Fibroblast of lung (primary cell): Measurements from ENCODE around the gene RBM25. TPM values are rescaled to one million over a fixed set of nuclear protein-coding genes. Genes with fewer than 3 reads are reported as not detected.
"Not testable (repeated sequence)": the region's sequence is repeated elsewhere in the genome, so short reads cannot be mapped to it uniquely, and the experiment has no call there.

Source experiments
- DNase-seq, 2 donors: peaks; one replicate each; pipeline versions ENCODE4 v3.0.0 to v3.0.0-alpha.2; 2010; ENCODE audit warnings: low read depth in 2 of 2
- H2AFZ ChIP-seq: 2 replicates; pipeline ENCODE4 v1.5.1; 2012; ENCODE audit warnings: low read length, control low read depth, inconsistent platforms
- H3K27ac ChIP-seq: 2 replicates; pipeline ENCODE4 v1.5.1; 2011; ENCODE audit warnings: low read length, control low read depth; ENCODE audit not compliant: insufficient read depth
- H3K27me3 ChIP-seq: 2 replicates; pipeline ENCODE4 v1.5.1; 2011; ENCODE audit warnings: mild to moderate bottlenecking, low read length; ENCODE audit not compliant: control insufficient read depth, insufficient read depth
- H3K36me3 ChIP-seq: 2 replicates; pipeline ENCODE4 v1.5.1; 2011; ENCODE audit warnings: low read length; ENCODE audit not compliant: control insufficient read depth, insufficient read depth
- H3K4me1 ChIP-seq: 2 replicates; pipeline ENCODE4 v1.5.1; 2011; ENCODE audit warnings: low read length; ENCODE audit not compliant: control insufficient read depth, insufficient read depth; ENCODE audit errors: extremely low read depth
- H3K4me2 ChIP-seq: 2 replicates; pipeline ENCODE4 v1.5.1; 2011; ENCODE audit warnings: low read length, control low read depth; ENCODE audit not compliant: insufficient read depth; ENCODE audit errors: extremely low read depth
- H3K4me3 ChIP-seq, 4 experiments: fragments of 200-600 bp in 1 of 4; sonication (generic) in 1 of 4; replicated peaks in 1 of 4; 2 replicates each; pipeline ENCODE4 v1.5.1; 2011 to 2016; ENCODE audit warnings: low read length in 4 of 4, low read depth in 3 of 4, mild to moderate bottlenecking in 3 of 4, control low read depth in 2 of 4, inconsistent platforms in 1 of 4, mixed read lengths in 1 of 4; ENCODE audit not compliant: insufficient read depth in 1 of 4; ENCODE audit errors: control extremely low read depth in 1 of 4
- H3K79me2 ChIP-seq: 2 replicates; pipeline ENCODE4 v1.5.1; 2012; ENCODE audit warnings: mild to moderate bottlenecking, low read length, inconsistent platforms; ENCODE audit not compliant: control insufficient read depth, insufficient read depth
- H3K9ac ChIP-seq: 2 replicates; pipeline ENCODE4 v1.5.1; 2011; ENCODE audit warnings: mild to moderate bottlenecking, low read length, control low read depth; ENCODE audit not compliant: insufficient read depth
- H3K9me3 ChIP-seq: 2 replicates; pipeline ENCODE4 v1.5.1; 2012; ENCODE audit warnings: low read depth, low read length; ENCODE audit not compliant: control insufficient read depth, insufficient read depth
- H4K20me1 ChIP-seq: 2 replicates; pipeline ENCODE4 v1.5.1; 2011; ENCODE audit warnings: low read length; ENCODE audit not compliant: control insufficient read depth, insufficient read depth; ENCODE audit errors: extremely low read depth
- CTCF ChIP-seq, 2 donors: IDR thresholded peaks in 1 of 2; conservative IDR thresholded peaks in 1 of 2; 1 replicate in 1 of 2; 2 replicates in 1 of 2; pipeline ENCODE4 v1.5.1; 2011 to 2012; ENCODE audit warnings: low read length in 2 of 2, control low read depth in 1 of 2, inconsistent platforms in 1 of 2, low read depth in 1 of 2, mild to moderate bottlenecking in 1 of 2
- EZH2 ChIP-seq: IDR thresholded peaks from 2 replicates; pipeline ENCODE4 v1.5.1; 2012; ENCODE audit warnings: low read length, control low read depth, mild to moderate bottlenecking; ENCODE audit errors: missing control alignments
- polyA plus RNA-seq, 2 donors: library from polyadenylated mRNA; depleted of rRNA in 1 of 2; stranded (reverse) in 1 of 2; unstranded in 1 of 2; fragments of >200 nt; gene quantifications; 2 replicates each; pipeline ENCODE4 v1.2.1, GENCODE V29; 2011 to 2012; ENCODE audit warnings: missing spikeins in 1 of 2
- total RNA-seq: library from RNA; depleted of rRNA; stranded (reverse); fragments of >200 nt; gene quantifications from 2 replicates; pipeline ENCODE4 v1.2.1, GENCODE V29; 2014

RBM25 gene
- total and polyA plus RNA-seq, 2 donors (not counting 1 experiment from before 2014, with no cell fraction given), result 25.4 to 42.5 TPM

GRCh38 chr14:73026845-73027542, 31.3 kb upstream of the RBM25 start, which contains the start of gene ZFYVE1:
Gene ZFYVE1 (minus strand): TSS chr14:73027106. CDS start chr14:73024508, 2,598 bp downstream.
- Histone ChIP-seq H3K79me2 (peaks cover 30% of the 10 kb centered on the region), H3K27ac (peak within 1 kb of the TSS; percentile 77), H2AFZ (peak within 1 kb of the TSS; percentile 89), H3K27me3 (no peaks in the 10 kb centered on the region), H3K4me3 (peak within 1 kb of the TSS; percentile 64 to 92 (median 86)), H3K9ac (peak within 1 kb of the TSS; percentile 70), H4K20me1 (no peaks in the 10 kb centered on the region), H3K9me3 (no peaks in the 10 kb centered on the region), H3K4me2 (peak within 1 kb of the TSS; percentile 71), H3K36me3 (peaks cover 5% of the 10 kb centered on the region), H3K4me1 (no peaks in the 10 kb centered on the region)
- peak; percentile 98 to 99 for DNase-seq
- TF ChIP-seq EZH2 (no peak), CTCF (conservative IDR thresholded peaks at IDR 0.05 in 1 of 2, IDR thresholded peaks at IDR 0.05 in 1 of 2; ENCODE audit: low read depth in 1 of 2, low read length in 2 of 2) (no peak)

GRCh38 chr14:73027546-73027945, 30.8 kb upstream of the RBM25 start:
- no peaks in the 10 kb centered on the region for H3K9me3 ChIP-seq
- H4K20me1 ChIP-seq, result no peaks in the 10 kb centered on the region
- peak overlapping the region; percentile 64 for H3K4me2 ChIP-seq
- no peak for DNase-seq
- peak overlapping the region; percentile 89 for H2AFZ ChIP-seq
- H3K9ac ChIP-seq, result no peak overlapping the region
- H3K4me1 ChIP-seq, result no peaks in the 10 kb centered on the region
- TF ChIP-seq EZH2, result no peak
- TF ChIP-seq CTCF (conservative IDR thresholded peaks at IDR 0.05 in 1 of 2, IDR thresholded peaks at IDR 0.05 in 1 of 2; ENCODE audit: low read depth in 1 of 2, low read length in 2 of 2), result no peak
- peak overlapping the region; percentile 38 to 82 (median 61) for H3K4me3 ChIP-seq
- peaks cover 5% of the 10 kb centered on the region for H3K36me3 ChIP-seq
- H3K27me3 ChIP-seq, result no peaks in the 10 kb centered on the region
- peaks cover 27% of the 10 kb centered on the region for H3K79me2 ChIP-seq
- H3K27ac ChIP-seq, result no peak overlapping the region

- H2AFZ ChIP-seq, result peak overlapping the region; percentile 89
- H3K4me1 ChIP-seq, result no peaks in the 10 kb centered on the region
These were observed 30.4 kb upstream of the RBM25 start for GRCh38 chr14:73027984-73028383.

GRCh38 chr14:73036706-73037450, 21.5 kb upstream of the RBM25 start:
- H3K36me3 ChIP-seq, H3K9me3 ChIP-seq, H3K4me2 ChIP-seq, H2AFZ ChIP-seq, H3K27me3 ChIP-seq, H4K20me1 ChIP-seq, H3K9ac ChIP-seq, H3K4me1 ChIP-seq, H3K4me3 ChIP-seq, H3K79me2 ChIP-seq, H3K27ac ChIP-seq: not testable (repeated sequence)
- peak; percentile 17 to 63 for DNase-seq

More at GRCh38 chr14:73027984-73028383, 30.4 kb upstream of the RBM25 start:
- Histone ChIP-seq H3K9me3 (no peaks in the 10 kb centered on the region), H4K20me1 (no peaks in the 10 kb centered on the region), H3K4me2 (no peak overlapping the region), H3K27ac (no peak overlapping the region), H3K27me3 (no peaks in the 10 kb centered on the region), H3K4me3 (no peak overlapping the region), H3K9ac (no peak overlapping the region), H3K79me2 (peaks cover 27% of the 10 kb centered on the region), H3K36me3 (peaks cover 5% of the 10 kb centered on the region)
- no peak for DNase-seq
- TF ChIP-seq EZH2, result no peak
- TF ChIP-seq CTCF (conservative IDR thresholded peaks at IDR 0.05 in 1 of 2, IDR thresholded peaks at IDR 0.05 in 1 of 2; ENCODE audit: low read depth in 1 of 2, low read length in 2 of 2), result no peak
